GM21526 (cell line): Measurements from ENCODE around the gene ANKRD23.
"Not testable (repeated sequence)": the region's sequence is repeated elsewhere in the genome, so short reads cannot be mapped to it uniquely, and the experiment has no call there.

Source experiments
- ATAC-seq: cut with Tn5 transposase; IDR thresholded peaks from one replicate; pipeline ENCODE4 v1.9.1; 2021; ENCODE audit warnings: moderate library complexity; ENCODE audit not compliant: unreplicated experiment, low FRiP score

The ANKRD23 gene

DNA sequence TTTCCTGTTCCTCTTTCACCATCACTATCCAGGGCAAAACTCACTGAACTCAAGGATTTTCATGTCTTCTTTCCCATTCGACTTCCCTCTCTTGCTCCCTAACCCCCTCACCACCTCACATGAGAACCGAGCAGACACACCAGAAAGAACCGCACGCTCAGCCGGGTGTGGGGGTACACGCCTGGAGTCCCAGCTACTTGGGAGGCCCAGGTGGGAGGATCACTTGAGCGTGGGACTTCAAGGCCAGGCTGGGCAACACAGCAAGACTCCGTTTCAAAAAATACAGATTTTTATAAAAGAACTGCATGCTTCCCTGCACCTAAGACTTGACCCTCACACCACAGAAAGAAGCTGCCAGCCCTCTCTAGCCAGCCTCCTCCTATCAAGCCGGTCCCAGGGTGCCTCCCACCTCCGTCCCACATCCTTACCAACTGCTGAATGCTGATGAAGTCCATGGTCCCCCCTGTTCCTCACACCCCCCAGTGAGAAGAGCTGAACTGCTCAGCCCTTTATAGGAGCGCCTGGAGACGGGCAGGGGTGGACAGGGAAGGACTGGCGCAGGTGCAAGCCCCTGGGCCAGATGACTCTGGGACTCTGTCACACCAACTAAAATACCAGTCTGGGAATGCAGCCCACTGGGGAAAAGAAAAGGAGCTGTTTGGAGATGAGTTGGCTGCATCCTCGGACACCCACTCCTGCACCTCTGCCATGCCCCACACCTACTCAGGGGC is at the start of gene ANKRD23:
Gene ANKRD23 (minus strand): TSS at position 484 of the 731 bp plus-strand sequence. CDS start 29 bp downstream, at position 455.
- ATAC-seq = no peak

GRCh38 chr2:96891591-96892333 is 47.9 kb upstream of the ANKRD23 start:
- no peak for ATAC-seq

- no peak for ATAC-seq
Measured at GRCh38 chr2:96890726-96891385, 47.0 kb upstream of the ANKRD23 start.

DNA sequence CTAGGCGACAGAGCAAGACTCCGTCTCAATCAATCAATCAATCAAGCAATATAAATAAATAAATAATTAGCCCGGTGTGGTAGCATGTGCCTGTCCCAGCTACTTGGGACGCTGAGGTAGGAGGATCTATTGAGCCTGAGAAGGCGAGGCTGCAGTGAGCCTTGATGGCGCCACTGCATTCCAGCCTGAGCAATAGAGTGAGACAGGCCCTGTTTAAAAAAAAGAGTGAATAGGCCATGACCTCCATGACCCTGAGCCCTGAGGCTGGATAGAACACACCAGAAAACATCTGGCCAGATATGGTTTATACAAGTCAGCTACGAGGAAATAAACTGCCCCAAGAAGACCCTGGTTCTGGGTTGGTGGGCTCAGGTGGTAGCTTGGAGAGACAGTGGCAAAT is 46.4 kb upstream of the ANKRD23 start:
- no peak for ATAC-seq

DNA sequence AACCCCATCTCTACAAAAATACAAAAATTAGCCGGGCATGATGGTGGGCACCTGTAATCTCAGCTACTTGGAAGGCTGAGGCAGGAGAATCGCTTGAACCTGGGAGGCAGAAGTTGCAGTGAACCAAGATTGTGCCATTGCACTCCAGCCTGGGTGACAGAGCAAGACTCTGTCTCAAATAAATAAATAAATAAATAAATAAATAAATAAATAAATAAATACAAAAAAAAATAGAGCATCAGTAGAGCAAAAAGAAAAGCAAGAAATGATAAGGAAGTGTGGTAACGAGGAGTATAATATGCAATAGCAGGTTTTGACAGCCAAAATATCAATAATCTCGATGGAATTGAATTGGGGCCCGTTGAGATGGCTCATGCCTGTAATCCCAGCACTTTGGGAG is 45.7 kb upstream of the ANKRD23 start:
- not testable (repeated sequence) for ATAC-seq

DNA sequence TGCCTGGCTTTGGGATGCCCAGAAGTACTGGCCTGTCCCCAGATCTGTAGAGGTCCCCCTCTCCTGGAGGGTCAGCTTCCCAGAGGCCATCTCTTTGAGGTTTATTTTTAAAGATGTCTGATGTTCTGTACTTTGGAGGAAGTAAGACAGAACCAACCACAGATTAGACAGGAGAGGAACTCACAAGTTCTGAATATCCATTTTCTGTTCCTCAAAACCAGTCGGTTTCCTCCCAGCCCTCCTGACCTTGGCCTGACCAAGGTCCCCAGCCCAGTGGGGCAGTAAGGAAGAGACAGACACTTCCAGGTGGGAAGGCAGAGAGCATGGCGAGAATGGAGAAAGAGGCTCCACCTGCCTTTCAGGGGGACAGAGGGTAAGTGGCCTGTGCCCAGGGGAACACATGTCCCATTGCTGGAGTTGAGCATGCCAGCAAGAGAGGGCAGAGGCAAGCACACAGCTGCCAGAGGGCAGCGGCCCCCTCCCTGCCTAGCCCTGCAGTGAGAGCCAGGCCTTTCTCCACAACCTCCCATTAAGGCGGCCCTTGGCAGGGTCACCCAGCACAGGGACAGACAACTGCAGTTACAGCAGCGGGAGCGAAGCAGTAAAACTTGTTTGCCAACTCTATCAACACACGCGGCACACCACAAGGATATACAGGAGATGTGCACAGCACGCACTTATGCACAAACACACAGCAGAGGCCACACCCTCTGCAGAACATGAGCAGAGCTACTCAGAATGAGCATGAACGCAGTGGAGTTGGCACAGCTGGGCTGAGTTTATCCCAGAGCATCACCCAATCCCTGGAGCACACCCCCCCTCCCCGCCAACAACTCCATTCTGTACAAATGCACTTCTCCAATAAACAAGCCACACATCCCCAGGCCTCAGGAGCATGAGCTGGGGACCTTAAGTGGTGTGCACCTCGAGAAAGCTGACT is 44.5 kb upstream of the ANKRD23 start:
- ATAC-seq = no peak

DNA sequence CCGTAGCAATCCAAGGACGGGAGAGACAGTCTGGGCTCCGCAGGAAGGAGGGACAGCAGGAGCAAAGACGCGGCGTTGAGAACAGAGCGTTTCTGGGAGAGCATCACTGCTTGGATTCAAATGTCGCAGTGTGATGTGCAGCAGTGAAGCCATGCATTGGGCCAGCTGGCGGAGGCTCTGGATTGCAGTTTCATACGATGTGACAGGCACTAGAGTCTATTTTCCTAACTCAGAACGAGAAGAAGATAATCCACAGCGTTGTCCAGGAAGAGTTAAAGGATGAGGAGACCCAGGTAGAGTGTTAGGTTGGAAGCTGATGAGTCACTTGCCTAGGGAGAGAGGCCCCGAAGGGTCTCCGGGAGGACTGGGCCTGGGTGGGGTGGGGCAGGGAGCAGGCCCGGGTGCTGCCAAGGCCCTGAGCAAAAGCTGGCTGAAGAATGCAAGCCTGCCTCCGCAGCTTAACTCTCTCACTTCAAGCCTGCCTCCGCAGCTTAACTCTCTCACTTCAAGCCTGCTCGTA is 43.7 kb upstream of the ANKRD23 start:
- ATAC-seq = no peak

- no peak for ATAC-seq
Measured at GRCh38 chr2:96885432-96886347, 41.9 kb upstream of the ANKRD23 start.

- no peak for ATAC-seq
Measured at GRCh38 chr2:96884299-96885094, 40.7 kb upstream of the ANKRD23 start.

GRCh38 chr2:96883306-96883705 is 39.5 kb upstream of the ANKRD23 start:
- no peak for ATAC-seq

DNA sequence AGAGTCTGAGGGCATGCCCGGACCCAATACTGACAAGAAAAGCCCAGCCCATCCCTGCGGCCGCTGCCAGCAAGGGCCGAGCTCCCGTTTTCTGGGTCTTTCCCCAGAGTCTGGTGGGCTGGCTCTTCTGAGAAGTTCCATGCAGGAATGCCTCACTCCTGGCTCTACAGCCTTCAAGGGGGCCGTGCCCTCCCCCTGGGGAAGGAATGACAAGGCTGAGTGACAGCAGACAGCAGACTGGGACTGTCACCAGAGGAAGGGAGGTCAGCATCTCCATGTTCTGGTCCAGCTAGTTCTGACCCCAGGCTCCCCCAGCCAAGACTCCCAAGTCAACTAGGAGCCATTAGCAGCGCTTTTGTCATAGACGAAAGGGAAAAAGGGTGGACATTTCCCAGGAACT is 39.1 kb upstream of the ANKRD23 start:
- no peak for ATAC-seq

- ATAC-seq = no peak
Measured at GRCh38 chr2:96882230-96882629, 38.4 kb upstream of the ANKRD23 start.

DNA sequence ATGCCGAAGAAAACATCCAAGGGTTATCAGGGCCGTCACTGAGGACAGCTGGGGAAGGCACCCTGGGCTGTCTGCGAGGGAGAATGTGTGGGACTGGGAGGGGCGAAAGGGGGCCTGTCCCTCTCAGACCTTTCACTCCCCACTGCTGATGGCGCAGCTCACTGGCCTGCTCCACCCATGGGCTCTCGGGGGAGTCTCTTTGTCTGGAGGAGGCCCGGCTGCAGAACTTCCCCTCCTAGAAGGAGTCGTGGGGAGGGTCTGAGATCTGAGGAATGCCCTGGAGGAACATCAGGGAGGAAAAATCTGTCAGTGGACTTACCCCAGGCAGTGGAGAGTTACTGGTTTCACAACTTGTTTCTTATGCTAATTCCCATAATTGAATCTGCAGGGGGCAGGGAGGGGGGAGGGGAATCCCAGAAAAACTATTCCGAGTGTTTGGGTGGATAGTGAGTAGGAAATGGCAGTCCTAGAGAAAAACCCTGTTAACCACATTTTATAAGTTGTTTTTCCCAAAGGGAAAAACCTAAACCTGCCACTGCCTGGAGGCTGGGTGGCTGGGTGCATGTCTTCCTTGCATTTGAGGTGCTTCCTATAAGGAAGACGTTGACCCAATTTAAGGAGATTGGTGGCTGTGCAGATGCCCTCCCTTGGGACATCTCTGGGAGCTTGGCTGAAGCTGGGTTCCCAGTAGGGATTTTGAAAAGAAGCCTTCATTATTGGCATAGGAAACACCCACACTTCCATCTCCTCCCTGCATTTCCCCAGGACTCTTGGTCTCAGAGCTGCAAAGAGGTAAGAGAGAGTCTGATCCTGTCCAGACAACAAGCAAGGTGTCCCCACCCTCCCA is 37.8 kb upstream of the ANKRD23 start:
- ATAC-seq = no peak

- no peak for ATAC-seq
Measured at GRCh38 chr2:96880891-96881273, 37.1 kb upstream of the ANKRD23 start.

- ATAC-seq = no peak
Measured at GRCh38 chr2:96879545-96880040, 35.8 kb upstream of the ANKRD23 start.

DNA sequence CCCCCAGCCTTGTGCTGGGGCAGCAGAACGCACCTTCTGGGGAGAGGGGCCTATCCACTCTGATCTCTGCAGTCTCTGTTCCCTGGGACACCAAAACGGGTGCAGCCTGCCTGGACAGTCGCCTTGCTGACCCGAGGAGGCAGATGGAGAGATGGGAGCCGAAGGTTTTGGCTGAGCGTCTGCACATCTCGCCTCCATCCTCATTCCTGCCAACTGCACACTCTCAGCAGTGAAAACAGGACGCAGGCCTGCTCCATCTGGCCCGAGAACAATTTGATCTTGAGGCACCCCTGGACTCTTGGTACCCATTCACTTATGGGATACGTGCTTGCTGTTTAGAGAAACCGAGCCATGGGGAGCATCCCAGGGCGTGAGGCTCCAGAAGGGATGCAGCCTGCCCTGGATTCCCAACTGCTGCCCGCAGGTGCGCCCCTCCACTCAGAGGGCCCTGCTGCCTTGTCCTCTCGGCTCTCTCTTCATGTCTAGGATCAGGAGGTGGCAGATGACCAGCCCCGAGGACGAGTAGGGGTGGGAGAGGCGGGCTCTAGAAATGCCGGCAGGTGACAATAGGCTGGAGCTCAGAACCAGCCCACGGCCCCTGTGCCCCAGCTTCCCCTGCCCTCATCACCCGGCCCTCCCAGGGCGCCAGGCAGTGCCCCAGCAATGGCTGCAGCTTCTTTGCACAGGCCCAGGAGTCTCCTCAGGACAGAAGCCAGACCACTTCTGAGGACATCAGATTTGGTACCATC is 35.1 kb upstream of the ANKRD23 start:
- ATAC-seq = no peak

GRCh38 chr2:96878171-96878570 is 34.4 kb upstream of the ANKRD23 start:
- ATAC-seq = no peak
